HepG2 (cell line): ENCODE data around the gene AP2A2. TPM values are rescaled to one million over a fixed set of nuclear protein-coding genes. Genes with fewer than 3 reads are reported as not detected.

Source experiments
- ATAC-seq: fragments of 200-7000 bp; cut with Tn5 transposase; 3 replicates; pipeline ENCODE4 v1.9.1; 2020; ENCODE audit warnings: mild to moderate bottlenecking, moderate library complexity
- BruUV-seq: library from RNA; stranded (reverse); fragments of 400-500 nt; replicated peaks from 2 replicates; lab custom pipeline; 2021; lab: Mats Ljungman, UMichigan
- CTCF ChIA-PET: fragments of 300-600 bp; formaldehyde crosslinking; extraction: SDS; loops from one replicate; lab custom pipeline; 2021; ENCODE audit warnings: low total read pairs, inconsistent platforms, low intra/inter-chr PET ratio; lab: Yijun Ruan, JAX
- POLR2A ChIA-PET: fragments of 350-600 bp; sonication (Branson Sonifier 250); formaldehyde crosslinking; loops from one replicate; lab custom pipeline; 2020; ENCODE audit warnings: antibody characterized with exemption, inconsistent platforms; lab: Yijun Ruan, JAX
- DNase-seq: peaks from one replicate; pipeline ENCODE4 v3.0.0-alpha.2; 2015; ENCODE audit warnings: low spot score
- FAIRE-seq: peaks from 3 replicates; lab custom pipeline; 2011; peaks lifted over from hg19 to GRCh38; lab: Jason Lieb, UNC
- H2AFZ ChIP-seq: one replicate; pipeline ENCODE4 v1.6.1; 2011; ENCODE audit warnings: low read length, inconsistent platforms
- H3K27ac ChIP-seq: fragments of 300-600 bp; 3 replicates; pipeline ENCODE4 v1.8.0; 2011; ENCODE audit warnings: mixed run types, mild to moderate bottlenecking, mixed read lengths, low read length, inconsistent platforms; ENCODE audit not compliant: insufficient read depth; ENCODE audit errors: extremely low read length
- H3K27me3 ChIP-seq, 2 experiments: fragments of 200-600 bp in 1 of 2; 2 replicates in 1 of 2; 3 replicates in 1 of 2; pipeline versions ENCODE4 v1.6.0 to v1.8.0; 2011; ENCODE audit warnings: low read length in 2 of 2, mild to moderate bottlenecking in 2 of 2, moderate library complexity in 2 of 2, inconsistent platforms in 1 of 2; ENCODE audit not compliant: insufficient read depth in 2 of 2, control insufficient read depth in 1 of 2
- H3K36me3 ChIP-seq, 2 experiments: fragments of 200-600 bp in 1 of 2; replicated peaks in 1 of 2; 2 replicates in 1 of 2; 3 replicates in 1 of 2; pipeline versions ENCODE4 v1.5.1 to v1.8.0; 2011; ENCODE audit warnings: low read length in 2 of 2, inconsistent platforms in 1 of 2; ENCODE audit not compliant: insufficient read depth in 2 of 2, control insufficient read depth in 1 of 2
- H3K4me1 ChIP-seq: 2 replicates; pipeline ENCODE4 v1.5.1; 2012; ENCODE audit warnings: low read length, inconsistent platforms; ENCODE audit not compliant: insufficient read depth
- H3K4me2 ChIP-seq: 2 replicates; pipeline ENCODE4 v1.6.0; 2011; ENCODE audit warnings: low read depth, low read length, inconsistent platforms
- H3K4me3 ChIP-seq, 3 experiments: fragments of 200-600 bp in 1 of 3; sonication (generic), shearing (Covaris generic) in 1 of 3; replicated peaks in 1 of 3; 2 replicates each; pipeline ENCODE4 v1.5.1; 2011 to 2016; ENCODE audit warnings: low read length in 3 of 3, inconsistent platforms in 2 of 3, low read depth in 2 of 3, mild to moderate bottlenecking in 2 of 3, control low read depth in 1 of 3, mixed read lengths in 1 of 3; ENCODE audit not compliant: insufficient read depth in 1 of 3
- H3K79me2 ChIP-seq: one replicate; pipeline ENCODE4 v1.6.1; 2011; ENCODE audit warnings: low read length, inconsistent platforms; ENCODE audit not compliant: insufficient read depth
- H3K9ac ChIP-seq: 2 replicates; pipeline ENCODE4 v1.6.0; 2011; ENCODE audit warnings: mild to moderate bottlenecking, low read depth, low read length, inconsistent platforms; ENCODE audit not compliant: insufficient read depth
- H3K9me3 ChIP-seq: 2 replicates; pipeline ENCODE4 v1.5.1; 2012; ENCODE audit warnings: mild to moderate bottlenecking, low read length
- H4K20me1 ChIP-seq: 2 replicates; pipeline ENCODE4 v1.6.0; 2011; ENCODE audit warnings: inconsistent platforms, mild to moderate bottlenecking, low read length, moderate library complexity; ENCODE audit not compliant: insufficient read depth
- BRD4 ChIP-seq: sonication (generic); formaldehyde crosslinking; IDR thresholded peaks from 2 replicates; pipeline ENCODE4 v1.4.0; 2020; ENCODE audit warnings: missing genetic modification reagents
- CTCF ChIP-seq: sonication (generic); formaldehyde crosslinking; IDR thresholded peaks from 2 replicates; pipeline ENCODE4 v1.5.0; 2020; ENCODE audit warnings: mild to moderate bottlenecking, missing genetic modification reagents, moderate library complexity
- ETV5 ChIP-seq: IDR thresholded peaks from 2 replicates; pipeline ENCODE4 v1.6.1; 2018; ENCODE audit warnings: missing biosample characterization, missing genetic modification reagents, inconsistent platforms, borderline replicate concordance
- GABPA ChIP-seq, 2 experiments: IDR thresholded peaks; 2 replicates each; pipeline ENCODE4 v1.6.1; 2011 to 2016; ENCODE audit warnings: low read depth in 2 of 2, low read length in 1 of 2, missing biosample characterization in 1 of 2, missing genetic modification characterization in 1 of 2
- GLMP ChIP-seq: sonication (generic); formaldehyde crosslinking; IDR thresholded peaks from 2 replicates; pipeline ENCODE4 v1.9.0; 2021; ENCODE audit warnings: missing genetic modification reagents, mild to moderate bottlenecking, borderline replicate concordance
- HIC2 ChIP-seq: sonication (generic); formaldehyde crosslinking; IDR thresholded peaks from 2 replicates; pipeline ENCODE4 v1.9.0; 2022; ENCODE audit warnings: low read depth, missing genetic modification reagents
- PATZ1 ChIP-seq: sonication (generic); formaldehyde crosslinking; IDR thresholded peaks from 2 replicates; pipeline ENCODE4 v1.4.0; 2020; ENCODE audit warnings: missing genetic modification reagents
- SAP130 ChIP-seq: IDR thresholded peaks from 2 replicates; pipeline ENCODE4 v1.6.1; 2016; ENCODE audit warnings: low read depth
- SPEN ChIP-seq: sonication (generic); formaldehyde crosslinking; IDR thresholded peaks from 2 replicates; pipeline ENCODE4 v1.5.1; 2020; ENCODE audit warnings: low read depth, mild to moderate bottlenecking, missing genetic modification reagents
- SRSF1 ChIP-seq: fragments of 200-400 bp; formaldehyde crosslinking; optimal IDR thresholded peaks from 2 replicates; pipeline ENCODE3; 2017; ENCODE audit warnings: mild to moderate bottlenecking, low read depth, low read length, moderate library complexity
- STAG1 ChIP-seq: sonication (generic); formaldehyde crosslinking; IDR thresholded peaks from 2 replicates; pipeline ENCODE4 v1.4.0; 2020; ENCODE audit warnings: missing genetic modification reagents
- TGIF2 ChIP-seq: IDR thresholded peaks from 2 replicates; pipeline ENCODE4 v1.6.1; 2016; ENCODE audit warnings: control low read depth, missing compliant biosample characterization
- ZBTB43 ChIP-seq: sonication (generic); formaldehyde crosslinking; conservative IDR thresholded peaks from 2 replicates; pipeline ENCODE4 v1.4.0; 2020; ENCODE audit warnings: missing genetic modification reagents
- ZNF543 ChIP-seq: sonication (generic); formaldehyde crosslinking; IDR thresholded peaks from 2 replicates; pipeline ENCODE4 v1.4.0; 2020; ENCODE audit warnings: mild to moderate bottlenecking, missing genetic modification reagents
- WGBS: methylation state at CpG from one replicate; pipeline ENCODE4 v1.1.6; 2017; ENCODE audit warnings: low lambda C conversion rate; 5-methylcytosine and 5-hydroxymethylcytosine counted together
- in situ Hi-C: cut with HindIII; loops from 2 replicates; pipeline ENCODE4 v1.10.0; 2017; ENCODE audit warnings: low pct_unique_long_range_greater_than_20kb; ENCODE audit not compliant: extremely low pct_ligation_motif_present
- intact Hi-C: fragments of 100-400 bp; cut with micrococcal nuclease; formaldehyde crosslinking; loops from one replicate; pipeline ENCODE4 v1.10.0; 2022; ENCODE audit not compliant: unreplicated experiment
- polyA plus RNA-seq, 8 experiments: library from polyadenylated mRNA; depleted of rRNA in 3 of 8; stranded (reverse) in 7 of 8; unstranded in 1 of 8; fragments of >200 nt; fragmentation: Illumina TruSeq in 4 of 8; extraction: Trizol in 4 of 8; gene quantifications; 2 replicates each; pipeline versions ENCODE4 v1.2.1 to v1.2.3, GENCODE V29; 2011 to 2016; ENCODE audit warnings: low read depth in 4 of 8, missing spikeins in 1 of 8, mixed read lengths in 1 of 8; ENCODE audit not compliant: insufficient read depth in 1 of 8
- total RNA-seq, 5 experiments: library from RNA; depleted of rRNA; stranded (reverse); fragments of >200 nt; fragmentation: Illumina TruSeq; extraction: Trizol; gene quantifications; 2 replicates each; pipeline ENCODE4 v1.2.3, GENCODE V29; 2016; ENCODE audit warnings: low read depth in 1 of 5

Gene AP2A2
- total and polyA plus RNA-seq, 2 of the 13 experiments (the other 11 are each of a cell fraction or from before 2014, with no cell fraction given), result 25.7 to 75.7 TPM

- no peak for TF ChIP-seq TGIF2 (CRISPR knock-in tag)
- TF ChIP-seq SAP130 (CRISPR knock-in tag), result no peak
Measured at GRCh38 chr11:1041471-1041870, 115.8 kb downstream of the AP2A2 start (continued).

- Histone ChIP-seq H4K20me1 (no peaks in the 10 kb centered on the region), H3K9ac (no peak overlapping the region), H3K4me2 (no peak overlapping the region), H2AFZ (no peak overlapping the region), H3K4me1 (peaks cover 9% of the 10 kb centered on the region), H3K4me3 (no peak overlapping the region; a peak in 1 of 6 replicates), H3K27ac (no peak overlapping the region), H3K79me2 (no peaks in the 10 kb centered on the region), H3K27me3 (peaks cover 11 to 82% of the 10 kb centered on the region in 2 experiments; a peak in 4 of 5 replicates), H3K36me3 (no peaks in the 10 kb centered on the region), H3K9me3 (no peaks in the 10 kb centered on the region)
- DNase-seq, result peak; percentile 35
- peak; percentile 73 for ATAC-seq
- FAIRE-seq, result no peak
- BruUV-seq, result no TSS peak
- POLR2A ChIA-PET, result no interaction called here
- in situ Hi-C loops (no loop called here), intact Hi-C loops (no loop called here)
- CTCF ChIA-PET, result no interaction called here
- WGBS, result no CpG with 5 or more reads among the region's 18 CpGs
- TF ChIP-seq PATZ1 (CRISPR knock-in tag) (peak; percentile 77), SRSF1 (no peak), CTCF (CRISPR knock-in tag) (peak; percentile 64), BRD4 (no peak), GLMP (CRISPR knock-in tag) (no peak), GABPA (IDR thresholded peaks at IDR 0.05; ENCODE audit: low read depth, low read length) (no peak), GABPA (CRISPR knock-in tag; IDR thresholded peaks at IDR 0.05; ENCODE audit: low read depth) (no peak), HIC2 (CRISPR knock-in tag) (peak; percentile 57; the same call in 1 of the 2 replicates), ETV5 (peak; percentile 36; the same call in 1 of the 2 replicates), ZNF543 (no peak), SPEN (no peak), ZBTB43 (CRISPR knock-in tag) (no peak), STAG1 (peak; percentile 61)
Measured at GRCh38 chr11:1041936-1042608, 116.4 kb downstream of the AP2A2 start.
